H9 (cell line): Measurements from ENCODE around the gene CDKN2D. TPM values are rescaled to one million over a fixed set of nuclear protein-coding genes. Genes with fewer than 3 reads are reported as not detected.

Experiments
- DNase-seq: peaks from one replicate; pipeline ENCODE4 v3.0.0-alpha.2; 2017
- H2AFZ ChIP-seq: one replicate; pipeline ENCODE4 v1.6.1; 2013; ENCODE audit warnings: mild to moderate bottlenecking, low read length, control low read depth, moderate library complexity
- H2AK5ac ChIP-seq: 2 replicates; pipeline ENCODE4 v1.6.1; 2013; ENCODE audit warnings: low read length, control low read depth, mixed read lengths; ENCODE audit not compliant: insufficient read length
- H2BK120ac ChIP-seq: one replicate; pipeline ENCODE4 v1.6.1; 2013; ENCODE audit warnings: low read depth, mild to moderate bottlenecking, low read length, control low read depth, inconsistent platforms; ENCODE audit not compliant: poor library complexity, severe bottlenecking
- H2BK12ac ChIP-seq: 2 replicates; pipeline ENCODE4 v1.6.1; 2013; ENCODE audit warnings: low read length, control low read depth, mixed read lengths, low read depth; ENCODE audit not compliant: insufficient read length
- H2BK15ac ChIP-seq: 2 replicates; pipeline ENCODE4 v1.6.1; 2013; ENCODE audit warnings: low read depth, low read length, control low read depth
- H2BK20ac ChIP-seq: one replicate; pipeline ENCODE4 v1.6.1; 2013; ENCODE audit warnings: low read depth, mild to moderate bottlenecking, low read length, control low read depth, inconsistent platforms; ENCODE audit not compliant: poor library complexity, severe bottlenecking
- H2BK5ac ChIP-seq: 2 replicates; pipeline ENCODE4 v1.6.1; 2013; ENCODE audit warnings: low read length, control low read depth, mixed read lengths; ENCODE audit not compliant: insufficient read length
- H3K14ac ChIP-seq: 2 replicates; pipeline ENCODE4 v1.6.1; 2013; ENCODE audit warnings: low read length, control low read depth; ENCODE audit not compliant: insufficient read depth
- H3K18ac ChIP-seq: 2 replicates; pipeline ENCODE4 v1.6.1; 2013; ENCODE audit warnings: low read depth, mild to moderate bottlenecking, mixed read lengths, low read length, control low read depth; ENCODE audit not compliant: insufficient read length
- H3K23ac ChIP-seq: 2 replicates; pipeline ENCODE4 v1.6.1; 2013; ENCODE audit warnings: low read length, control low read depth, mixed read lengths, low read depth; ENCODE audit not compliant: insufficient read length
- H3K23me2 ChIP-seq: 2 replicates; pipeline ENCODE4 v1.6.1; 2013; ENCODE audit warnings: low read depth, mild to moderate bottlenecking, mixed read lengths, low read length, control low read depth; ENCODE audit not compliant: insufficient read length, poor library complexity, severe bottlenecking
- H3K27ac ChIP-seq: 2 replicates; pipeline ENCODE4 v1.5.1; 2013; ENCODE audit warnings: low read length, control low read depth, mixed read lengths, low read depth; ENCODE audit not compliant: insufficient read length
- H3K27me3 ChIP-seq: 2 replicates; pipeline ENCODE4 v1.6.1; 2013; ENCODE audit warnings: low read length, control low read depth, inconsistent platforms; ENCODE audit not compliant: insufficient read depth
- H3K4ac ChIP-seq: 2 replicates; pipeline ENCODE4 v1.6.1; 2013; ENCODE audit warnings: low read depth, mild to moderate bottlenecking, control low read depth, inconsistent platforms, low read length, moderate library complexity
- H3K4me1 ChIP-seq: 2 replicates; pipeline ENCODE4 v1.6.1; 2013; ENCODE audit warnings: low read length, control low read depth, inconsistent platforms; ENCODE audit not compliant: insufficient read depth
- H3K4me2 ChIP-seq: 2 replicates; pipeline ENCODE4 v1.6.1; 2013; ENCODE audit warnings: low read length, control low read depth, mixed read lengths; ENCODE audit not compliant: insufficient read length, insufficient read depth
- H3K56ac ChIP-seq: 2 replicates; pipeline ENCODE4 v1.6.1; 2013; ENCODE audit warnings: low read depth, mild to moderate bottlenecking, mixed read lengths, low read length, control low read depth; ENCODE audit not compliant: insufficient read length
- H3K79me1 ChIP-seq: 2 replicates; pipeline ENCODE4 v1.6.1; 2013; ENCODE audit warnings: low read depth, mild to moderate bottlenecking, moderate library complexity, low read length, control low read depth, inconsistent platforms; ENCODE audit not compliant: insufficient read depth, poor library complexity, severe bottlenecking
- H3K79me2 ChIP-seq: 2 replicates; pipeline ENCODE4 v1.6.1; 2013; ENCODE audit warnings: low read length, control low read depth, inconsistent platforms; ENCODE audit not compliant: insufficient read depth
- H3K9ac ChIP-seq: 2 replicates; pipeline ENCODE4 v1.6.1; 2013; ENCODE audit warnings: low read length, control low read depth, mixed read lengths; ENCODE audit not compliant: insufficient read length; ENCODE audit errors: extremely low read depth
- H3K9me3 ChIP-seq: one replicate; pipeline ENCODE4 v1.6.1; 2013; ENCODE audit warnings: low read depth, low read length, inconsistent platforms; ENCODE audit not compliant: control insufficient read depth
- H3T11ph ChIP-seq: one replicate; pipeline ENCODE4 v1.6.1; 2013; ENCODE audit warnings: mild to moderate bottlenecking, low read length, control low read depth, inconsistent platforms
- H4K20me1 ChIP-seq: one replicate; pipeline ENCODE4 v1.6.1; 2013; ENCODE audit not compliant: control insufficient read depth, insufficient read length, insufficient read depth
- H4K5ac ChIP-seq: 2 replicates; pipeline ENCODE4 v1.6.1; 2013; ENCODE audit warnings: low read depth, mild to moderate bottlenecking, mixed read lengths, low read length, control low read depth; ENCODE audit not compliant: insufficient read length
- H4K8ac ChIP-seq: replicated peaks from 2 replicates; pipeline ENCODE4 v1.6.1; 2013; ENCODE audit warnings: low read length, control low read depth, mixed read lengths, low read depth; ENCODE audit not compliant: insufficient read length
- H4K91ac ChIP-seq: 2 replicates; pipeline ENCODE4 v1.6.1; 2013; ENCODE audit warnings: low read depth, mild to moderate bottlenecking, moderate library complexity, mixed read lengths, low read length, control low read depth; ENCODE audit not compliant: insufficient read length
- H3K27ac Mint-ChIP-seq, 3 experiments: 2 replicates in 2 of 3; 3 replicates in 1 of 3; pipeline ENCODE4 v1.8.0; 2020 to 2021; ENCODE audit warnings: mixed read lengths in 3 of 3, mild to moderate bottlenecking in 1 of 3, moderate library complexity in 1 of 3
- H3K27me3 Mint-ChIP-seq: 2 replicates; pipeline ENCODE4 v1.8.0; 2021; ENCODE audit warnings: low read depth, mild to moderate bottlenecking, moderate library complexity, mixed read lengths
- H3K36me3 Mint-ChIP-seq, 3 experiments: 2 replicates in 2 of 3; 3 replicates in 1 of 3; pipeline ENCODE4 v1.8.0; 2020 to 2021; ENCODE audit warnings: low read depth in 3 of 3, mixed read lengths in 3 of 3; ENCODE audit not compliant: insufficient read depth in 1 of 3
- H3K4me1 Mint-ChIP-seq, 2 experiments: 2 replicates each; pipeline ENCODE4 v1.8.0; 2020; ENCODE audit warnings: mixed read lengths in 2 of 2
- H3K4me3 Mint-ChIP-seq, 2 experiments: 2 replicates in 1 of 2; 3 replicates in 1 of 2; pipeline ENCODE4 v1.8.0; 2020 to 2021; ENCODE audit warnings: mild to moderate bottlenecking in 2 of 2, mixed read lengths in 2 of 2, moderate library complexity in 1 of 2
- H3K9me3 Mint-ChIP-seq, 2 experiments: 2 replicates in 1 of 2; 3 replicates in 1 of 2; pipeline ENCODE4 v1.8.0; 2020; ENCODE audit warnings: mild to moderate bottlenecking in 2 of 2, mixed read lengths in 2 of 2, moderate library complexity in 1 of 2
- CTCF ChIP-seq: fragments of 200-600 bp; sonication (generic); conservative IDR thresholded peaks from 3 replicates; pipeline ENCODE4 v1.8.0; 2021; ENCODE audit warnings: antibody characterized with exemption, mild to moderate bottlenecking
- WGBS: extraction: QIAGEN DNeasy Blood & Tissue Kit; methylation state at CpG from one replicate; pipeline ENCODE4 v1.1.7; 2013; ENCODE audit warnings: missing lambda C conversion rate, low lambda C conversion rate, mixed read lengths; ENCODE audit not compliant: insufficient read length; ENCODE audit errors: extremely low coverage; 5-methylcytosine and 5-hydroxymethylcytosine counted together
- total RNA-seq: library from RNA; stranded (reverse); gene quantifications from 2 replicates; pipeline ENCODE4 v1.2.1, GENCODE V29; 2021

Gene CDKN2D
- total RNA-seq, 1 experiment from 2014 or later, result 2.8 TPM

- peak; percentile 53 for DNase-seq
- WGBS, result no CpG with 5 or more reads among the region's 10 CpGs
- Histone ChIP-seq H3K23ac (no peak overlapping the region), H4K91ac (no peak overlapping the region), H3K14ac (peak overlapping the region; percentile 54; the same call in 1 of the 2 replicates), H3K18ac (no peak overlapping the region), H3K4me1 (no peaks in the 10 kb centered on the region), H2AFZ (no peak overlapping the region), H2BK5ac (no peak overlapping the region), H3K9ac (peak overlapping the region; percentile 56), H2BK12ac (no peak overlapping the region), H2BK20ac (no peak overlapping the region), H3K9me3 (no peaks in the 10 kb centered on the region), H3K27ac (no peak overlapping the region), H3K4ac (no peak overlapping the region), H3K79me2 (no peaks in the 10 kb centered on the region), H3K27me3 (no peaks in the 10 kb centered on the region), H3T11ph (no peak overlapping the region), H2BK120ac (no peak overlapping the region), H4K5ac (no peak overlapping the region), H3K56ac (no peak overlapping the region), H3K4me2 (peak overlapping the region; percentile 45), H4K20me1 (no peaks in the 10 kb centered on the region), H2AK5ac (no peak overlapping the region), H3K23me2 (peaks cover 10% of the 10 kb centered on the region), H2BK15ac (no peak overlapping the region), H4K8ac (no peak overlapping the region), H3K79me1 (no peaks in the 10 kb centered on the region)
- Mint-ChIP-seq H3K4me1 (peaks cover 31 to 33% of the 10 kb centered on the region in 2 experiments), H3K27ac (peak overlapping the region; percentile 94 to 99 (median 99)), H3K4me3 (peak overlapping the region; percentile 97 to 99), H3K27me3 (peaks cover 16% of the 10 kb centered on the region), H3K9me3 (no peaks in the 10 kb centered on the region), H3K36me3 (peaks cover 20 to 28% (median 22%) of the 10 kb centered on the region in 3 experiments; a peak in 6 of 7 replicates)
- TF ChIP-seq CTCF, result 0 out of 3 replicates have a peak, but pooled peaks have one; percentile 14
Measured at GRCh38 chr19:10565028-10565566, 3.7 kb downstream of the CDKN2D start.
